ENCODE measurements around the gene NMNAT3.

NMNAT3 gene

GRCh38 chr3:139522421-139522820, 155.4 kb downstream of the NMNAT3 start:
- POLR2A ChIA-PET (ENCODE audit: low non-redundant PET): no interaction called here
- TF ChIP-seq, protein P1, sequence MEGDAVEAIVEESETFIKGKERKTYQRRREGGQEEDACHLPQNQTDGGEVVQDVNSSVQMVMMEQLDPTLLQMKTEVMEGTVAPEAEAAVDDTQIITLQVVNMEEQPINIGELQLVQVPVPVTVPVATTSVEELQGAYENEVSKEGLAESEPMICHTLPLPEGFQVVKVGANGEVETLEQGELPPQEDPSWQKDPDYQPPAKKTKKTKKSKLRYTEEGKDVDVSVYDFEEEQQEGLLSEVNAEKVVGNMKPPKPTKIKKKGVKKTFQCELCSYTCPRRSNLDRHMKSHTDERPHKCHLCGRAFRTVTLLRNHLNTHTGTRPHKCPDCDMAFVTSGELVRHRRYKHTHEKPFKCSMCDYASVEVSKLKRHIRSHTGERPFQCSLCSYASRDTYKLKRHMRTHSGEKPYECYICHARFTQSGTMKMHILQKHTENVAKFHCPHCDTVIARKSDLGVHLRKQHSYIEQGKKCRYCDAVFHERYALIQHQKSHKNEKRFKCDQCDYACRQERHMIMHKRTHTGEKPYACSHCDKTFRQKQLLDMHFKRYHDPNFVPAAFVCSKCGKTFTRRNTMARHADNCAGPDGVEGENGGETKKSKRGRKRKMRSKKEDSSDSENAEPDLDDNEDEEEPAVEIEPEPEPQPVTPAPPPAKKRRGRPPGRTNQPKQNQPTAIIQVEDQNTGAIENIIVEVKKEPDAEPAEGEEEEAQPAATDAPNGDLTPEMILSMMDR (conservative IDR thresholded peaks at IDR 0.05; ENCODE audit: low read depth): no peak
- no peak overlapping the region for H3K27ac ChIP-seq
- no peak for DNase-seq (ENCODE audit: low spot score)
- CTCF ChIA-PET: interaction anchor here (0.6 kb wide), 1 partner anchor 101 kb away, joined by 5 read pairs; no protein-coding TSS in a partner anchor

DNA sequence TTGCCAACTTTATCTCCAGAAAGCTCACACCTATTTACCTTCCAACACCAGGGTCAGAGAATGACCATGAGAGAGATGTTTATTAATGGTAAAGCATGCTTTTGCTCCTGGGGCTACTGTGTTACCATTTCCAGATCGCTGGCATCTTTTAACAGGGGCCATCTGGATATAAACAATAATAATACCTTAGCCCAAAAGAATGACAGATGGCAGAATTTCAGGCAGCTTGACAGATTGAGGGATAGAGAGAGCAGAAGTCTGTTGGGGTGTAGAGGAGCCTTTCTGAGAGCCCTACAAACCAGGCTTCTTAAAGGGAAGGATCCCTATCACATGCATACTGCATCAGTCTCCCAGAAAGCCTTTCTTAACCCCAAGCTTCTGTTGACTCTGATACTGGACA, 156.0 kb downstream of the NMNAT3 start:
- H3K27ac ChIP-seq: no peak overlapping the region
- ChIA-PET POLR2A (ENCODE audit: low non-redundant PET) (no interaction called here), CTCF (interaction anchor here (0.6 to 0.7 kb wide), 5 partner anchors 8 to 332 kb away, joined by 4 to 7 read pairs (median 6); no protein-coding TSS in a partner anchor)
- DNase-seq (ENCODE audit: low spot score): no peak
- TF ChIP-seq, protein P1 (conservative IDR thresholded peaks at IDR 0.05; ENCODE audit: low read depth): no peak

- ChIA-PET CTCF (interaction anchor here (0.6 to 0.7 kb wide), 2 partner anchors 9 to 64 kb away, joined by 6 to 7 read pairs; no protein-coding TSS in a partner anchor), POLR2A (ENCODE audit: low non-redundant PET) (no interaction called here)
- no peak for DNase-seq (ENCODE audit: low spot score)
- TF ChIP-seq, protein P1 (conservative IDR thresholded peaks at IDR 0.05; ENCODE audit: low read depth): no peak
- H3K27ac ChIP-seq: no peak overlapping the region
Measured at GRCh38 chr3:139521144-139521543, 156.6 kb downstream of the NMNAT3 start.

GRCh38 chr3:139519998-139520737, 157.6 kb downstream of the NMNAT3 start:
- TF ChIP-seq, protein P1 (conservative IDR thresholded peaks at IDR 0.05; ENCODE audit: low read depth): no peak
- no peak overlapping the region for H3K27ac ChIP-seq
- CTCF ChIA-PET: interaction anchor here (0.6 to 1.3 kb wide), 3 partner anchors 92 to 415 kb away, joined by 3 read pairs; partner anchors contain the start of gene CLSTN2
- peak; percentile 36 for DNase-seq (ENCODE audit: low spot score)
- POLR2A ChIA-PET (ENCODE audit: low non-redundant PET): no interaction called here

- H3K27ac ChIP-seq: no peak overlapping the region
- ChIA-PET POLR2A (ENCODE audit: low non-redundant PET) (no interaction called here), CTCF (interaction anchor here (0.6 to 1.3 kb wide), 3 partner anchors 57 to 93 kb away, joined by 3 read pairs; no protein-coding TSS in a partner anchor)
- DNase-seq (ENCODE audit: low spot score): no peak
- TF ChIP-seq, protein P1 (conservative IDR thresholded peaks at IDR 0.05; ENCODE audit: low read depth): no peak
Measured at GRCh38 chr3:139518926-139519842, 158.6 kb downstream of the NMNAT3 start.

DNA sequence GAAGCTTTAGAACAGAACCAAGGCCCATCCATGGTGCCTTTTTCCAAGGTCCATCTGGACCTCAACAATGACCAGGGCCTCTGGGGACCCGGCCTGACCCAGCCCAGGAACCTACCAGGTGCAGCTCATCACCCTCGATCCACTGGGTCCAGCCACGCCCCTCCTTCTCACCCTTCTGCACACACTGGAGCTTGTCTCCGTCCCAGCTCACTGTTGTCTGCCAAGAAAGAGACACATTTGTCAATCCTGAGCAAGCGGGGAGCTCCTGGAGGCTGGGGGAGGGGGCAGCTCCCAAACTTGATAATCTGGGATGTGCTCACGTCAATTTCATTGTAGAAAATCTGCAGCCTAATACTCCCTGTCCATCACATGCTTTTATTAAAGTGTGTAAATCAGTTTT, 159.5 kb downstream of the NMNAT3 start:
- CTCF ChIA-PET: interaction anchor here (0.6 to 1.1 kb wide), 3 partner anchors 44 to 92 kb away, joined by 3 to 4 read pairs (median 3); no protein-coding TSS in a partner anchor
- POLR2A ChIA-PET (ENCODE audit: low non-redundant PET): no interaction called here
- TF ChIP-seq, protein P1 (conservative IDR thresholded peaks at IDR 0.05; ENCODE audit: low read depth): no peak
- DNase-seq (ENCODE audit: low spot score): no peak
- no peak overlapping the region for H3K27ac ChIP-seq

Measured in RWPE1 (cell line).